ENCODE measurements around the gene PRPS2.

The PRPS2 gene

GRCh38 chrX:12844319-12844718 is 53.1 kb downstream of the PRPS2 start:
- TF ChIP-seq, protein P1, sequence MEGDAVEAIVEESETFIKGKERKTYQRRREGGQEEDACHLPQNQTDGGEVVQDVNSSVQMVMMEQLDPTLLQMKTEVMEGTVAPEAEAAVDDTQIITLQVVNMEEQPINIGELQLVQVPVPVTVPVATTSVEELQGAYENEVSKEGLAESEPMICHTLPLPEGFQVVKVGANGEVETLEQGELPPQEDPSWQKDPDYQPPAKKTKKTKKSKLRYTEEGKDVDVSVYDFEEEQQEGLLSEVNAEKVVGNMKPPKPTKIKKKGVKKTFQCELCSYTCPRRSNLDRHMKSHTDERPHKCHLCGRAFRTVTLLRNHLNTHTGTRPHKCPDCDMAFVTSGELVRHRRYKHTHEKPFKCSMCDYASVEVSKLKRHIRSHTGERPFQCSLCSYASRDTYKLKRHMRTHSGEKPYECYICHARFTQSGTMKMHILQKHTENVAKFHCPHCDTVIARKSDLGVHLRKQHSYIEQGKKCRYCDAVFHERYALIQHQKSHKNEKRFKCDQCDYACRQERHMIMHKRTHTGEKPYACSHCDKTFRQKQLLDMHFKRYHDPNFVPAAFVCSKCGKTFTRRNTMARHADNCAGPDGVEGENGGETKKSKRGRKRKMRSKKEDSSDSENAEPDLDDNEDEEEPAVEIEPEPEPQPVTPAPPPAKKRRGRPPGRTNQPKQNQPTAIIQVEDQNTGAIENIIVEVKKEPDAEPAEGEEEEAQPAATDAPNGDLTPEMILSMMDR (IDR thresholded peaks at IDR 0.05; ENCODE audit: borderline replicate concordance, control extremely low read depth, extremely low read depth, insufficient read depth, missing control alignments), result no peak
- in situ Hi-C loops (cut with MboI; ENCODE audit: low sequenced_read_pairs, unreplicated experiment), result no loop called here
- DNase-seq (ENCODE audit: low spot score), result no peak

DNA sequence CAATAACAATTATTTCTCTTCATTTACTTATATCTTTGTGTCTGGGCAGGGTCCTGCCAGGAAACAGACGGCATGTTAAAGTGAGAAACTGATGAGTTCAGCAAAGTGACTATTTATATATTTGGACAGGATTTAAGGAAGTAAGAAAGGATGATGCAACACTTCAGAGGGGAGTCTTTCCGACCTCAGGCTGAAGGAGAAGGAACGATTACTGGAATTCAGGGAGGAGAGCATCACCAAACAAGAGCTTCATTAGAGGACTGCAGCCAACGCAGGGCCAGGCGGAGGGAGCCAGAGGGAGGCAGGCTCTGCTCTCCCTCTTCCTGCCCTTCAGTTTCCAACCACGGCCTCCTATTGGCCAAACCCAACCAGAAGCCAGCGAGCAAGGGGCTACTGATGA is 74.1 kb downstream of the PRPS2 start:
- TF ChIP-seq, protein P1 (IDR thresholded peaks at IDR 0.05; ENCODE audit: borderline replicate concordance, control extremely low read depth, extremely low read depth, insufficient read depth, missing control alignments), result no peak
- DNase-seq (ENCODE audit: low spot score), result no peak
- in situ Hi-C loops (cut with MboI; ENCODE audit: low sequenced_read_pairs, unreplicated experiment), result no loop called here

DNA sequence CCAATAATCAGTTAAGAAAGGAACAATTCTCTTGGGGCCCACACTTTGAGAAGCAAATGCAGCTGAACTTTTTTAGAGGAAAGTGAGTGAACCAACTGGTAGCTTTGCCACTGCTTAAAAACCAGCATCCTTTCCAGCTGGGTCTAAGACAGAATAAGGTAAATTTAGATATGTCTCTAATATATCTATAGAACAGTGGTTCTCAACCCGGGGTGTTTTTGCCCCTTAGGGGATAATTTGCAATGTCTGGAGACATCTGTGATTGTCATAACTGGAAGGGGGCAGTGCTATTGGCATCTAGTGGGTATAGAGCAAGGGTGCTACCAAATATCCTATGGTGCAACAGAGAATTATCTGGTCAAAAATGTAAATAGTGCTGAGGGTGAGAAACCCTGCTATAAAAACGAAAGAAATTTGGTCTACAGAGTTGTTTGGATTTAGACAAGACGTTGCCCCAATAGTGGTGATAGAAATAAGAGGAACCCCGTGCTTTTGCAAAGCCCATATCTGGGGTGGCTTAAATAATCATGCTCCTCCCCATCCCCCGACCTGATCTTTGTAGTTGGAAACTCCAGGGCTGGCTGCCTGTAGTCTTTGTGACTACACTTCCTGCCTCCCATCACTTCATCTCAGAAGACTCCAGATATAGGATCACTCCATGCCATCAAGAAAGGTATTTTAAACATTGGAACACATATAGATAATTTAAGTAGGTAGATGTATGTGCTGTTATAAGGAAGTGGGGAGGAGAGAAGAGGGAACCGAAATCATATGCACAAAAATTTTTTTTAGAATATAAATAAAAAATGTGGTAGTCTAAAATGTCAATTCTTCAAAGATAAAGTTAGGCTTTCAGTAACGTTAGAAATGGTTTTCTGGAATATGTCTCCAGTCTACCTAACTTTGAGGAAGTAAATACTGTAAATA is 75.5 kb downstream of the PRPS2 start, which contains the start of gene TLR7:
Gene TLR7, plus strand, starts transcription at position 622 of the 927 bp plus-strand sequence. CDS start 507 bp downstream, outside the sequence.
- TF ChIP-seq, protein P1 (IDR thresholded peaks at IDR 0.05; ENCODE audit: borderline replicate concordance, control extremely low read depth, extremely low read depth, insufficient read depth, missing control alignments), result no peak
- in situ Hi-C loops (cut with MboI; ENCODE audit: low sequenced_read_pairs, unreplicated experiment), result no loop called here
- no peak for DNase-seq (ENCODE audit: low spot score)

GRCh38 chrX:12867685-12868084 is 76.5 kb downstream of the PRPS2 start:
- in situ Hi-C loops (cut with MboI; ENCODE audit: low sequenced_read_pairs, unreplicated experiment), result no loop called here
- TF ChIP-seq, protein P1 (IDR thresholded peaks at IDR 0.05; ENCODE audit: borderline replicate concordance, control extremely low read depth, extremely low read depth, insufficient read depth, missing control alignments), result no peak

DNA sequence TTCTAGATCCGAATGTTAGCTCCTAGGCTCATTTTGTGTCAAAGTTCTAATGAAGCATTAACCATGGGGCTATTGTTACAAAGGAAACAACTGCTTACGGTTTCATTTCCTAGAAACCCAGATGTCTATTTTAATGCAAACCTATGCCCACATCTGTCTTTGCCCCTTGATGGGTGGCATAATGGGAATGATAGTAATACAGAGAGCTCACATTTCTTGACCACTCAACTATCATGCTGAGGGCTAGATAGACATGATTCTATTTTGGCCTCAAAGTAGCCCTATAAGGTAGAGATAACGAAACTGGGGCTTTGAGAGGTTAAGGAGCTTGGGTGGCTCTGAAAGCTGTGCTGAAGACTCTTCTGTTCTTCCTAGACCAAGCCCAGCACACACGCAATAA is 77.5 kb downstream of the PRPS2 start:
- in situ Hi-C loops (cut with MboI; ENCODE audit: low sequenced_read_pairs, unreplicated experiment), result no loop called here
- TF ChIP-seq, protein P1 (IDR thresholded peaks at IDR 0.05; ENCODE audit: borderline replicate concordance, control extremely low read depth, extremely low read depth, insufficient read depth, missing control alignments), result no peak
- no peak for DNase-seq (ENCODE audit: low spot score)

More at GRCh38 chrX:12867685-12868084, 76.5 kb downstream of the PRPS2 start:
- no peak for DNase-seq (ENCODE audit: low spot score)

DNA sequence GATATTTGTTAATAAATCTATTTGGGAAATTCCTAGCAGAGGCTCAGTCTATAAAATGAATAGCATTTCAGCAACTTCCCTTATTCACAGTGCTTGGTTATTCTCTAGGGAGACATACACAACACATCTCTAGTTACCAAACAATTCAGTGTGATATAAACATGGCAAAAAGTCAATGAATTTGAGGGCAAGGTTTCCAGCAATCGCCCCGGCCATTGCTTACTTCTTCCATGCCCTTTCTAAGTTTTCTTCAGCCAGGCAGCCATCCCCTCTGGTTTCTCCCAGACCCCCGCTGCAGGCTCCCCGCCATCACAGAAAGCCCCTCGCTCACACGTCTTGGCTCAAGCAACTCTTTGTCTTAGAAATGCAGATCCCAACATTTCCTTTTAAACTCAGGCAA is 80.0 kb downstream of the PRPS2 start:
- TF ChIP-seq, protein P1 (IDR thresholded peaks at IDR 0.05; ENCODE audit: borderline replicate concordance, control extremely low read depth, extremely low read depth, insufficient read depth, missing control alignments), result no peak
- in situ Hi-C loops (cut with MboI; ENCODE audit: low sequenced_read_pairs, unreplicated experiment), result no loop called here

More for the DNA sequence above, 80.0 kb downstream of the PRPS2 start:
- no peak for DNase-seq (ENCODE audit: low spot score)
